Eye (tissue), 1 donor: ENCODE results near the gene CAPN15.

Experiments
- DNase-seq: peaks from one replicate; pipeline ENCODE4 v3.0.0-alpha.2; 2015

CAPN15 gene

GRCh38 chr16:548586-548985 lies 21.1 kb downstream of the CAPN15 start:
- DNase-seq = no peak

GRCh38 chr16:549544-550263 lies 22.2 kb downstream of the CAPN15 start:
- no peak for DNase-seq

GRCh38 chr16:551210-551609 lies 23.7 kb downstream of the CAPN15 start:
- DNase-seq = no peak

- no peak for DNase-seq
Observed at GRCh38 chr16:552171-552570, 24.7 kb downstream of the CAPN15 start.

GRCh38 chr16:553601-554296 lies 26.2 kb downstream of the CAPN15 start:
- DNase-seq = no peak

GRCh38 chr16:554297-554621 lies 26.7 kb downstream of the CAPN15 start:
- no peak for DNase-seq

GRCh38 chr16:554640-555365 lies 27.3 kb downstream of the CAPN15 start:
- peak; percentile 76 for DNase-seq

- DNase-seq = peak; percentile 96
Observed at GRCh38 chr16:555528-556473, 28.3 kb downstream of the CAPN15 start.

- peak; percentile 84 for DNase-seq
Observed at GRCh38 chr16:556474-557173, 29.1 kb downstream of the CAPN15 start.

- no peak for DNase-seq
Observed at GRCh38 chr16:557463-558297, 30.2 kb downstream of the CAPN15 start.

GRCh38 chr16:558298-559020 lies 30.9 kb downstream of the CAPN15 start:
- peak; percentile 28 for DNase-seq

GRCh38 chr16:559021-559380 lies 31.5 kb downstream of the CAPN15 start:
- DNase-seq = no peak

- DNase-seq = no peak
Observed at GRCh38 chr16:559411-560203, 32.1 kb downstream of the CAPN15 start.

- no peak for DNase-seq
Observed at GRCh38 chr16:560204-560700, 32.7 kb downstream of the CAPN15 start, which contains the start of gene PRR35. PRR35 (plus strand) TSS chr16:560394; CDS start chr16:563295, 2,901 bp downstream.

- DNase-seq = peak; percentile 30
Observed at GRCh38 chr16:560701-561412, 33.3 kb downstream of the CAPN15 start.

GRCh38 chr16:561413-561794 lies 33.9 kb downstream of the CAPN15 start:
- DNase-seq = no peak

GRCh38 chr16:561957-562938 lies 34.7 kb downstream of the CAPN15 start:
- peak; percentile 14 for DNase-seq
